ENCODE data around the gene MED26. TPM values are rescaled to one million over a fixed set of nuclear protein-coding genes. Genes with fewer than 3 reads are reported as not detected.

The MED26 gene
- polyA plus RNA-seq, 3 donors: 5.0 to 9.0 (median 8.0) TPM

DNA sequence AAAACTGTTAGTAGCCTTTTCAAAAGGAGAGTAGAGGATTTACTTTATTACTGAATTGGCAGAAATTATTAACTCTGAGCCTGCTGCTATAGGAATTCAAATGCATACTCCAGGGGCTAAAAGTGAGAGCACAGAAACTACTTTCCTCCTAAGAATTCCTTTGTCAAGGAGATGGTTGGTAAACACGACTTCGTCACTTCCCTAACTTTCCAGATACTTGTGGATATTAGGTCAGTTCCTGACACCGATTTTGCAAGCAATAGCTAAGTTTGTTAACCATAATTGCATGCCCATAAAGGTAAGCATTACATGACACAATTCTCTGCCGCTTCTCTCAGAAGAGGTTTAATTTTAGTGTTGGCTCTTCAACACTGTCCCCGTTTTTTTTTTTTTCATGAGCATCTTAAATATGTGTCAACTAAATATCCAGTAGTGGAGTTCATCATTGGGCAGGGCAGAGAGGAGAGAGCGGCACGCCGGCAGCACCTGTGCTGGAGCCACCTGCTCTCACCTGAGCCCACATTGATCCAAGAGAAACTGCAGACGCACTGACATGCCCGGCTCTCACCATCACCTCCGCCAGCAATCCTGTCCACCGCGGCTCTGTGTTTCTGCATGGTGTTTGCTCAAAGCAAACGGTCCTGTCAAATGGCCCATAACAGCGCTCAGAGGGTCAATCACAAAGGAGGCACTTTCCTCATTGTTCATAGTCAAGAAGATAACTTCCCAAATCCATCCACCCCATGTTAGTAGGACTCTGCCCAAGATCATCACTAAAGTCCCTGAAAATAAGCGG, 2.6 kb downstream of the MED26 start:
- no peak for DNase-seq (ENCODE audit: extremely low read depth in 1 of 11, low read depth in 9 of 11, low spot score in 4 of 11)

DNA sequence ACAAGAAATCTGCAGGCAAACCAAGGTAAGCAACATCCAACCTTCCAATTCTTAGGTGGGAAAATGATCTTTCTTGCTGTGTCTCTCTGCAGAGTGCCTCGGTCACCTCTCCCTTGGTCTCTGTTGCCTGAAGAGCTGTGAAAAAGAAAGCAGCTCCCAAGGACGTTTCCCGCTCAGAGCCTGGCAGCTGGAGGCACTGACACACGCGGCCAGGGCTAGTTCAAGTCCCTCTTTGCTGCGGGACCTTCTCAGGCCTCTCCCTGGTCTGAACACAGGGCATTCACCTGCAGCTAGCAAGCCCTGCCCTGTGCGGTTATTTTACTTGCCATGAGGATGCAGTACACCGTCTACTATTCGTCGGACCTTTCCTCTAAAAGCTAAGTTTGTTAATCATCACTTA, 3.8 kb downstream of the MED26 start:
- no peak for DNase-seq (ENCODE audit: extremely low read depth in 1 of 11, low read depth in 9 of 11, low spot score in 4 of 11)

DNA sequence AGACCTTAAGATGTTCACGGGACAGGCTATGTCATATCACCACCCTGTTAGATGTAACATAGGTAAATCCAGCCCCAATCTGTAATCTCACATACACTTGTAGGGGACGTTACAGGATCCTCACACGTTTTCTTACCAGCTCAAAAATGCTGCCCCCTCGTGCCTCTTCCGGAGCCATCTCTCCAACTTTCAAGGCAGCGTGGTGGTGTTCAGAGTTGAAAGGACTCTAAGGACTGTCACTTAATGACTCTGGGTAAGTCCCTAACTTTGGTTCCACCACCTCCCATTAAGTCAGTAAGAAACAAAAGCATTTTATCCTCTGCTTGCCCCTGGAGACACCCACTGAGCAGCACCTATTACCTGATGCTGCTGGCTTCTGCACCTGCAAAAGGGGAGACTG, 4.4 kb downstream of the MED26 start:
- DNase-seq (ENCODE audit: extremely low read depth in 1 of 11, low read depth in 9 of 11, low spot score in 4 of 11): no peak

DNA sequence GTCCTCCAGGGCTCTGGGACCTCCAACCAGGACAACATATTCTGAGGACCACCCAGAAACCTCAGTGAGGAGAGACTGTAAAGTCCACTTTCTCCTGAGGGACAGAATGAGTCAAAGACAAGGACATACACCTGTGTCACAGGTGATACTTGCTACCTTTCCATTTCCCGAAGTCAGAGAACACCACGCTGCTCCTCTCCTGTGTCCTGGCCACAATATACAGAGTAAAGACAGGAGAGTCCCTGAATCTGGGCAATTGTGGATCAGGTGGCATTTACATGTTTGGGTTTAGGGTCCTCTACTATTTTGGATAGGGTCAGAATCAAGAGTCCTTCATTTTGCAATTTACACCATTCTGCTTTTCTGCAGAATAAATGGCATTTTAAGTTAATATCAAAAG, 4.9 kb downstream of the MED26 start:
- no peak for DNase-seq (ENCODE audit: extremely low read depth in 1 of 11, low read depth in 9 of 11, low spot score in 4 of 11)

DNA sequence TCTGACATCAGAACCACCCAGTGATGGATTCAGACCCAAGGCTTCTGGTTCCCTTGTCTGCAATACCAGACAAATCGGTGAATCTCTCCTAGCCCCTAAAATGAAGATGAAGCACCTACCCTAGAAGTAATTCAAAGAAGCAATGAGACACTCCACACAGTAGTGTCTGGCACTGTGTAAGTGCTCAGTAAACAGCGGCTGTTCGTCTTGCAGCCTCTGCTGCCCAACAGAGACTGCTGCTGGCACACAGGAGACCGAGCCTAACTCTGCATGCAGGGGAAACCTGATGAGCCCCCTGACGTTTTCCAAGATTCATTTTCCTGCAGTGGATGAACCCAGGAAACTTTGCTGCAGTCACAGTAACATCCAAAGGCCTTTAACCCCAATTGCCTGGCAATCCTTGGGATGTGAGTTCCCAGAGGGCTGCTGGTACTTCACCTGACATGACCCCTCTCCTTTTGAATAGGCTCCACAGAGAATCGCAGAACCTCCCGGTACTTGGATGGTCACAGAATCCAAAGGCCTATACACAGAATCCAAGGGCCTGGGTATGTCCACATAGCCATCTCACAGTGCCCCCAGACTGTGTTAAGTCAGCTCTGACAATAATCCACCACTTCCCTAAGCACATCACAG, 6.7 kb downstream of the MED26 start:
- DNase-seq (ENCODE audit: extremely low read depth in 1 of 11, low read depth in 9 of 11, low spot score in 4 of 11): no peak

DNA sequence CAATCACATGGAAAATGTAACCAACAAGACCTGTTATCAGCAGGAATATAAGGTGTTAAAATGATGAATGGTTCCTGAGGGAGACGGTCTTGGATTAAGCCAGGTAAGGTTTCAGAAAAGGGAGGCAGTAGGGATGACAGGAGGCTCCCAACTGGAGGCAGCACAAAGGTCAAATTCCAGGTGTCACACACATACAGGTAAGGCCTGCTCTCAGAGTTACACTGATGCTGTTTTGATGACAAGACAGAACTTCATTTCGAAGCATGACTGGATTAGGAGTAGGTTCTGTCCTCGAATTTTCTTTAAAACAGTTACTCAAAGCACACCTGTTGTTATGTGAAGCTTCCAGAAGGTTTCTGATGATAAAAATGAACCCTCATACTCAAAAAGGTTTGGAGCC, 7.4 kb downstream of the MED26 start:
- no peak for DNase-seq (ENCODE audit: extremely low read depth in 1 of 11, low read depth in 9 of 11, low spot score in 4 of 11)

DNA sequence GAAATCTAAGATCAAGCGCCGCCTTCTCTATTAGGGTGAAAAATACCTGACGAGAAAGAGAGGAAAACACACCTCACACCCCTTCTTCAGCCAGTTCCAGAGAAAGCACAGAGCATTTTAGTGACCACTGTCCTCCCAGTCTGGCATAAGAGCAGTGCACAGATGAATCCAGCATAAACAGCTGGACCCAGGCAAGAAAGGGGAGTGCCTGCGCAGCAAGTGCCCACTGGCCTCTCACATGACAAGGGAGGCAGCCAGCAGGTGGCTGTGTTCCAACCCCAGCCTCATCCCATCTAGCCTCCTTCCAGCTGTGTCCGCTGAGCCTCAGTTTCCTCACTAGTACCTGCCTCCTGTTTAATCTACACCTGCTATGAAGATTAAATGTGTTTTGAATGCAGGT, 8.0 kb downstream of the MED26 start:
- DNase-seq (ENCODE audit: extremely low read depth in 1 of 11, low read depth in 9 of 11, low spot score in 4 of 11): no peak

DNA sequence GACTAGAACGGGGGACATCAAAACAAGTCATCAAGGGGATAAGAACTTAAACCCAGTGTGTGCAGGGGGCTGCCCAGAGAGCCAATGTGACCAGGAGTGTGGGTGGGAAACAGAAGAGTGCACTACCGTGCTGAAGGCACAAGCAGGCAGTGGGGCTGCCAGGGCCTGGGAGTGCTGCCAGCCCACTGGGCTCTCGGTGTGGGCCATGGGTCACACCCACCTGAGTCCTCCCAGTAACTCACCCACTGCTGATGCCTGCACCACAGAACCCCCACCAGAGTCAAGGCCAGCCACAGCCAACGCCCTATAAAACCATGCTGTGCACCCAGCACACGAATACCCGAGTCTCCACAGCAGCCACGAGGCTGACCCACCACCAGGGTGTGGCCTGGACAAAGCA, 8.5 kb downstream of the MED26 start:
- no peak for DNase-seq (ENCODE audit: extremely low read depth in 1 of 11, low read depth in 9 of 11, low spot score in 4 of 11)

DNA sequence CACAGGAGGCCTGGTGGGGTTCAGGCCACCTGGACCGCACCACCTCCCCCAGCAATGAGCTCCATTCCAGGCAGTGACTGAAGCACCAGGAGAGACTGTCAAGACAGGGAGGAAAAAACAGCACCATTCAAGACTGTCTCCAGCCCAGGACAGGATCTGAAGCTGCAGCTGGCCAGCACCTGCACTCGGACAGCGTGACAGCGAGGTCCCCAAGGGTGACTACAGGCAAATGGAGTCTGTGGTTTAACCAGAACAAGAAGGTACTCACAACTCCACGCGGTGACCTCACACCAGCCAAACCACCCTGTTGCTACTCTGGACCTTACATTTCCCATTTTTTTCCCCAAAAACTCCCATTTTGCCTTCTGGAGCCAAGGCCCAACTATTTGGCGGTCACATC, 9.8 kb downstream of the MED26 start:
- no peak for DNase-seq (ENCODE audit: extremely low read depth in 1 of 11, low read depth in 9 of 11, low spot score in 4 of 11)

DNA sequence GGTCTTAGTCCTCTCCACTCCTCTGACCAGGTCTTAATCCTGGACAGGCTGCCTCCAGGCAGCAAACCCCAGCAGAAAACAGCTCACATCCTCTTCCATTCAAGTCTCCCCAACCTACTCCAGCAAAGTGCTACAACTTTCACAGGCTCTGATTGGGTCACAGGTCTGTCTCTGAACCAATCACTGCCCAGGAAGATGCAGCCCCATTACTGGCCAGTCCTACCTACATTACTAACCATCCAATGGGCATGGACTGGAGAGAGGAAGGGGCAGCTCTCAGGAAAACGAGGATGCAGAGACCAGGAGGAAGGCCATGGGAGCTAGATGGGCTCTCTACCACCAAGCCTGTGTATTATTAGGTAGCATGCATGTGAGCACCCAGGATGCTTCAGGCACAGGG, 12.2 kb downstream of the MED26 start:
- DNase-seq (ENCODE audit: extremely low read depth in 1 of 11, low read depth in 9 of 11, low spot score in 4 of 11): no peak

DNA sequence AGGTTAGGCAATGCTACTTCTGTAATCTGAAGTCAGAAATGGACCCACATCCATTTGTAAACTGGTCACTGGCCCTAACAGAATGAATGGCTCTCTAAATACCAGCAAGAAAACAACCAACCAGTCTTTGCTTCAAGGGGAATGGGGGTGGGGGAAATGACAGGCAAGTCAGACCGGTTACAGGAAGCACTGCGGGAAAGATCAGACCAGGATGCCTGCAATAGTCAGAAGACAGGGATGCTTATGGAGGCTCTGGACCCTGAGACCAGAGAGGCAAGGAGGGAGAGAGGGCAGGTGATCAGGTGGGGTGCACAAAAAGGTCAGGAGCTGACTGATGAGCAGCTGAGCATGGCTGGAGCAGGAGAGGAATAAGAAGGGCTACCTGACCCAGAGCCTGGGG, 13.1 kb downstream of the MED26 start:
- no peak for DNase-seq (ENCODE audit: extremely low read depth in 1 of 11, low read depth in 9 of 11, low spot score in 4 of 11)

DNA sequence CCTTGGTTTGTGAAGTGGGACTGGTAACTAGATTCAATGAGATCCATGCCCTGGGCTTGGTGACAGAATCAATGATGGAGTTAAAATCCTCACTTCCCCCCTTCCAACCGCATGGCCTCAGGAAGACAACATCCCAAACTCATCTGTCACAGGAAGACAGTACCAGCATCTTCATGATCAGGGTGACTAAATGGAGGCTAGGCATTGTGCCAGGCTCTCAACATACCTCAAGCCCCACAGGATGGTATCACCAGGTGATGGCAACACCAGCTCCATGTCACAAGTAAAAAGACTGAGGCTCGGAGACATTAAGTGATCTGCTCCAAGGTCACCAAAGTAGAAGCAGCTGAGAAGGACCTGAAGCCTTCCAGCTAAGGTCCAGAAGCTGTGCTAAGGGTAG, 14.2 kb downstream of the MED26 start:
- DNase-seq (ENCODE audit: extremely low read depth in 1 of 11, low read depth in 9 of 11, low spot score in 4 of 11): no peak

DNA sequence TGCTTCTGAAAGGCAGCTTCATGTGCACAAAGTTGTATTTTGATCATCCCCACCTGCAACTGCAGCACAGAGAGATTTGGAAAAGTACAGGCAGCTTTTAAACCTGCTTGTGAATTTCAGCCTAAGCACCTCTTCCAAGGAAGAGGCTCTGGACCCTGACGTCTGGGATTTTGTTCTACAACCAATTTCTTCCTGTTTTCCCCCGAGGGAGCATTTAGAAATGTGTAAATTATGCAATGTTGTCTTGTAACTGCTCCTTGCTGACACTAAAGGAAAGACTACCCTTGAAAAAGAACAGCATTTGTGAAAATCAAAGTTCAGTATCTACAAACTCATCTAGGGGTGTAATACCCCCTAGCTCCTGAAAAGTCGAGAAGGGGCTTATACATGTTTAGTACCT, 15.4 kb downstream of the MED26 start:
- no peak for DNase-seq (ENCODE audit: extremely low read depth in 1 of 11, low read depth in 9 of 11, low spot score in 4 of 11)

DNA sequence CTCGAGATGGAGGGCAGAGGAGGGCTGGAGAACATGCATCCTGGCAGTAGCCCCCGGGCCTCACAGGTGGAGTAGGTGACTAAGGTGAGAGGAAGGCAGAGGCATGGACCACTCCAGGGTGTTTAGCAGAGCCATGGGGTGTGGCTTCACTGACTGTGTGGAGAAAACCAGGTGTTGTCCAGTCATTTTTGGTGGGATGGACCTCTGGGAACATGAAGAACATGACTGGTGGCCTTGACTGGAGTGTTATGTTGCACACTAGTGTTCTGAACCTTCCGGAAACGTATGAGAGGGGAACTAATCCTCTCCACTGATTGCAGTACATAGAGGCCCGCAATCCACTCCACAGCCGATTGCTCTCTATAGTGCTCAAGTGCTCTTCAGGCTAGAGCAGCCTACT, 16.9 kb downstream of the MED26 start:
- no peak for DNase-seq (ENCODE audit: extremely low read depth in 1 of 11, low read depth in 9 of 11, low spot score in 4 of 11)

DNA sequence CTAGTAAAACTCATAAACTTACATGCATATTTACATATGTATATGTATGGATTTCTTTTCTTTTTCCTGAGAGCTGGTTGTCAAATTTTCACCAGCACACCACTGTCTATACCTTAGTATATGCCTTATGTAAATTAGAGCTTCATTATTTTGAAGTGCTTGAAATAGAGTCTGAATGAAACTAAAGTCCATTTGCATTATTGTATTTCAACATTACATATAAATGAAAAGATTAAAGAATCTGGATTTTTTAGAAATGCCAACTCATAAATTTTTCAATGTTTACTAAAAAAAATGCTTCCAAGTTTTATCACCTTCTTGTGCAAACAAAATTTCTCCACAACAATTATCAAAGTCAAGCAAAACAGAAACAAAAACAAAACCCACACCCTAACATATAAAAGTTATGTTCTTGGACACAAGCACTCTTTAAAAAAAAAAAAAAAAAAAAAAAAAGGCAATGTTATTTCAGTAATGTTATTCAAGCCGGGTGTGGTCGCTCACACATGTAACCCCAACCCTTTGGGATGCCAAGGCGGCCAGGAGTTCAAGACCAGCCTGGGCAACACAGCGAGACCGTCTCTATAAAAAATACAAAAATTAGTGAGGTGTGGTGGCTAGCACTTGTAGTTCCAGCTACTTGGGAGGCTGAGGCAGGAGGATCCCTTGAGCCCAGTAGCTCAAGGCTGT, 18.3 kb downstream of the MED26 start:
- no peak for DNase-seq (ENCODE audit: extremely low read depth in 1 of 11, low read depth in 9 of 11, low spot score in 4 of 11)

DNA sequence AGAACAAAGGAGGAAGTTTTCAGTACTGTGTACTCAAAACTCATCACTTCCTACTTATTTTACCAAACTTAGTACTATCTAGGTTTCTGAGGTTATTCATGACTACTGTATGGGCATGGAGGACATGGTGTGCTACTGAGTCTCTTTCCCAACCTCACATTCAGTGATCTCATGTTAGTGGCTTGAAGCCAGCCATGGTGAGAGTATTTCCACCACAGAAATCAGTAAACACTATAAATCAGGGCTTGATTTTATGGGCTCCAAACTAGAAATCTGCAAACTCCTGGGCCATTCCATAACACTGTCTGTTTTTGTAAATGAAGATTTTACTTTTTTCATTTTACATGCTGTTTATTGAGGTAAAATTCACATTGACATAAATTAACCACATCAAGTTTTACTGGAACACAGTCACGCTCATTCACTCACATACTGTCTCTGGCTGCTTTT, 19.7 kb downstream of the MED26 start:
- DNase-seq (ENCODE audit: extremely low read depth in 1 of 11, low read depth in 9 of 11, low spot score in 4 of 11): no peak

DNA sequence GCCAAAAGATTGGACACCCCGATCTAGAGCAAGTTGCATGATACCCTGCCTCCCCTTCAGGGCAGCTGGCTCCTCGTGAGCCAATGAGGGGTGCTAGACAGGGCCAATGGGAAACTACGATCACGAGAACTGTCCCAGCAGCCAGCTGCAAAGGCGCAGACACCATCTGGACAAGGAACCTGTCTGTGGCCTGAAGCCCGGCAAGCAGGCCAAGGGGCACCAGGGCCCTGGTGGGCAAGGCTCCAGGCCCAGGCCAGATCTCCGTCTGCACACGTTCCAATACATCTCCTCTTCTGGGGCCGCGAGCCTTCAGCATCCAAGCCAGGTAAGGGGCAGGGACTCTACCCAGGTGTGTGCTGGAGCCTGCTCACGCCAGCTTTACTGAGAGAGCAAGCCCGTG, 20.2 kb downstream of the MED26 start:
- no peak for DNase-seq (ENCODE audit: extremely low read depth in 1 of 11, low read depth in 9 of 11, low spot score in 4 of 11)

DNA sequence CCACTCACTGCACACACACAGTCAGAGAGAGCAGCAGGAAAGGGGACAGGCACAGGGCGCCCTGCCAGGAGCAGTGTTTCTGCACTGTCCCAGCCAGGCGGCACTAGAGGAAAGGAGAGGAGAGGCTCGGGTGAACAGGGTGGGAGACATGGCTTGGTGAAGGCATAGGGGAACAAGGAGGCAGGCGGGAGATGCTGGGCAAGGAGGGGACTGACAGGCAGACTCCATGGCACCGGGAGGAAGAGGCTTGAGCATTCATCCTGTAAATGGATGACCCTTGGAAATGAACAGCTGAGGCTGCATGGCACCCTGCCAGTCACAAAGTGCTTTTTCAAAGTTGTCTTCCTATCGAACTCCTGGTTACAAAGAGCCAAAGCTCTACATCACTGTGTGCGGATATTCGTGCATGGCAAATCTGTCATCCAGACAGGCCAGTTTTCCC, 22.4 kb downstream of the MED26 start:
- DNase-seq (ENCODE audit: extremely low read depth in 1 of 11, low read depth in 9 of 11, low spot score in 4 of 11): no peak

DNA sequence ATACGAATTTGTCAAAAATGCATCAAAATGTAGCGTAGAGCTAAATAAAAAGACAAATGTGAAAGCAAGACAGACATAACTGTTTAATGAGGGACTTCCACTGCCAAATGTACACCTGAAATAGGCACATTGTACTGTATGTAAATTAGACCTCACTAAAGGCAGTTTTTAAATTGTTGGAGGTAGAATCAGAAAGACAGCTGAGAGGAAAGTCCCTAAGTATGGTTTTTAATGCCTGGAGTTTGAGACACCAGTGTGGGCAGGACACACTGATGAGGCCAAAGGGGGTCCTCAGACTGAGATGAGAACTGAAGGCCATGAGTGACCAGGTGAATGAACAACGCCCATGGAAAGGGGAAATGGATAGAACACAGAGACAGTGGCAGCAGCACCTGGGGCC, 22.9 kb downstream of the MED26 start:
- DNase-seq (ENCODE audit: extremely low read depth in 1 of 11, low read depth in 9 of 11, low spot score in 4 of 11): no peak

DNA sequence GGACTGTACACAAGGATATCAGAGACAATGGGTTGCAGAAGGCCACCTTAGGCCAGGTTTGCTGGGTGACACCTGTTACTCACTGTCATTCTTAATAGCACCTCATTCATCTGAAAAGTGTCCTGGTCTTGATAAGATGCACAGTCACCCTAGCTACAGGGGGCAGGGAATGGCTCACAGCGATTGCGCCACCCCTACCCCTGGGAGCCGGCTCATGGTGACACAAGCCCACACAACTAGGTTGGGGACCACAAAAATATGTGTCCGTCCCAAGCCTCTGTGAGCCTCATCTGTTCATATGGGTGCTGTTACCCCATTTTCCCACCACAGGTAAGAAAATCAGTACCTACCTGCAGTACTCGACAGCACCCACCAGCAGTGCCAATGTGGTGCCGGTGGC, 23.4 kb downstream of the MED26 start:
- no peak for DNase-seq (ENCODE audit: extremely low read depth in 1 of 11, low read depth in 9 of 11, low spot score in 4 of 11)
